Progenitor cell of endocrine pancreas (in vitro differentiated cells): Measurements from ENCODE around the gene SCFD2. TPM values are rescaled to one million over a fixed set of nuclear protein-coding genes. Genes with fewer than 3 reads are reported as not detected.

ENCODE experiments used
- DNase-seq: peaks from one replicate; pipeline ENCODE4 v3.0.0; 2021; ENCODE audit warnings: low spot score; ENCODE audit not compliant: unreplicated experiment
- H3K27ac Mint-ChIP-seq: 2 replicates; pipeline ENCODE4 v1.8.0; 2021; ENCODE audit warnings: mild to moderate bottlenecking, moderate library complexity, mixed read lengths
- H3K27me3 Mint-ChIP-seq: 2 replicates; pipeline ENCODE4 v1.8.0; 2021; ENCODE audit warnings: mixed read lengths
- H3K36me3 Mint-ChIP-seq: 2 replicates; pipeline ENCODE4 v1.8.0; 2022; ENCODE audit warnings: mixed read lengths; ENCODE audit not compliant: insufficient read depth
- H3K4me1 Mint-ChIP-seq: 2 replicates; pipeline ENCODE4 v1.8.0; 2021; ENCODE audit warnings: low read depth, mixed read lengths
- H3K4me3 Mint-ChIP-seq: 2 replicates; pipeline ENCODE4 v1.8.0; 2021; ENCODE audit warnings: low read depth, mild to moderate bottlenecking, moderate library complexity, mixed read lengths
- H3K9me3 Mint-ChIP-seq: 2 replicates; pipeline ENCODE4 v1.8.0; 2021; ENCODE audit warnings: low read depth, mixed read lengths
- CTCF ChIP-seq: fragments of 200-600 bp; sonication (generic); IDR thresholded peaks from one replicate; pipeline ENCODE4 v1.5.0; 2021; ENCODE audit warnings: antibody characterized with exemption, mild to moderate bottlenecking; ENCODE audit not compliant: unreplicated experiment
- total RNA-seq: library from RNA; stranded (reverse); gene quantifications from 2 replicates; pipeline ENCODE4 v1.2.1, GENCODE V29; 2021

Gene SCFD2
- total RNA-seq, 1 donor from 2014 or later: 12.5 TPM

- DNase-seq: no peak
- Mint-ChIP-seq H3K4me1 (peaks cover 12% of the 10 kb centered on the region), H3K27me3 (no peaks in the 10 kb centered on the region), H3K36me3 (no peaks in the 10 kb centered on the region), H3K27ac (no peak overlapping the region), H3K9me3 (no peaks in the 10 kb centered on the region), H3K4me3 (no peak overlapping the region)
- no peak for TF ChIP-seq CTCF
Measured at GRCh38 chr4:52942936-52943335, 422.9 kb downstream of the SCFD2 start.

GRCh38 chr4:52941450-52941849 lies 424.4 kb downstream of the SCFD2 start:
- no peaks in the 10 kb centered on the region for H3K9me3 Mint-ChIP-seq
- H3K36me3 Mint-ChIP-seq: no peaks in the 10 kb centered on the region
- H3K27me3 Mint-ChIP-seq: no peaks in the 10 kb centered on the region
- TF ChIP-seq CTCF: no peak
- DNase-seq: no peak
- H3K4me3 Mint-ChIP-seq: no peak overlapping the region
- H3K27ac Mint-ChIP-seq: no peak overlapping the region
- H3K4me1 Mint-ChIP-seq: peaks cover 5% of the 10 kb centered on the region

GRCh38 chr4:52939739-52940138 lies 426.1 kb downstream of the SCFD2 start:
- no peak overlapping the region for H3K4me3 Mint-ChIP-seq
- H3K9me3 Mint-ChIP-seq: no peaks in the 10 kb centered on the region
- no peaks in the 10 kb centered on the region for H3K36me3 Mint-ChIP-seq
- no peak overlapping the region for H3K27ac Mint-ChIP-seq
- H3K27me3 Mint-ChIP-seq: no peaks in the 10 kb centered on the region
- no peak for TF ChIP-seq CTCF
- H3K4me1 Mint-ChIP-seq: peaks cover 6% of the 10 kb centered on the region
- DNase-seq: no peak

GRCh38 chr4:52939325-52939724 lies 426.5 kb downstream of the SCFD2 start:
- TF ChIP-seq CTCF: no peak
- no peaks in the 10 kb centered on the region for H3K27me3 Mint-ChIP-seq
- no peaks in the 10 kb centered on the region for H3K9me3 Mint-ChIP-seq
- H3K4me1 Mint-ChIP-seq: peaks cover 6% of the 10 kb centered on the region
- H3K36me3 Mint-ChIP-seq: no peaks in the 10 kb centered on the region
- no peak overlapping the region for H3K27ac Mint-ChIP-seq
- no peak overlapping the region for H3K4me3 Mint-ChIP-seq
- no peak for DNase-seq

DNA sequence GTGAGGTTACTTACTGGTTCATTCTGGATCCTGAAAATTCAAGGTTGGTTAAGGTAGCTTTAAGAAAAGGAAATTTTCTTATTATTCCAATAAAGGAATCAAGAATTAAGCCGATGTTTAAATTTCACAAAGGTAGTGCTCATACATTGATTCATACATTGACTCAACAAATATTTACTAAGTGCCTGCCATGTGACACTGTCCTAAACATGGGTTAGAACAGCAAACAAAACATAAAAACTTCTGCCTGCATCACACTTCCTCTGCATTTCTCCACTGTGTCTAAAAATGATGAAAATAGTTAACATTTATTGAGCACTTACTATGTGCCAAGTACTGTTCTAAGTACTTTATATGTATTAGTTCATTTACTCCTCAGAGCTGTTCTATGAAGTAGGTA lies 428.0 kb downstream of the SCFD2 start:
- H3K9me3 Mint-ChIP-seq: no peaks in the 10 kb centered on the region
- no peak overlapping the region for H3K27ac Mint-ChIP-seq
- peaks cover 8% of the 10 kb centered on the region for H3K4me1 Mint-ChIP-seq
- H3K27me3 Mint-ChIP-seq: no peaks in the 10 kb centered on the region
- TF ChIP-seq CTCF: no peak
- no peak overlapping the region for H3K4me3 Mint-ChIP-seq
- H3K36me3 Mint-ChIP-seq: no peaks in the 10 kb centered on the region
- DNase-seq: no peak

DNA sequence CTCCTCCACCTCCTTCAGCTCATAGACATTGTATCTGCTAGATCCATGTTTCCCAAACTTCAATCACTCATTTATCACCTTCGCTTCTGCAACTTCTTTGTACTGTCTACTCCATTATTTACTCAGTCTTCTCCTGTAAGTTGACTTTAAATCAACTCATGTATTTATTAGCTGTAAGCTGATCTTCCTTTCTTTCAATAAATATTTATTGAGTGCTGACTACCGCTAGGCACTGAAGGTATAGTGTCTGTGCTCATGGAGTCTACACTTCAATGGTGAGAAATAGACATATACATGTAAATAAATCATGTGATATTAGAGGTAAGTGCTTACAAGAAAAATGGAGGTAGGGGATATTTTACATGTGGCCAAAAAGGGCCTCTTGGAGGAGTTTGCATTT lies 429.1 kb downstream of the SCFD2 start:
- H3K27me3 Mint-ChIP-seq: no peaks in the 10 kb centered on the region
- no peak overlapping the region for H3K27ac Mint-ChIP-seq
- TF ChIP-seq CTCF: no peak
- DNase-seq: no peak
- H3K4me3 Mint-ChIP-seq: no peak overlapping the region
- no peaks in the 10 kb centered on the region for H3K36me3 Mint-ChIP-seq
- no peaks in the 10 kb centered on the region for H3K9me3 Mint-ChIP-seq
- H3K4me1 Mint-ChIP-seq: peaks cover 19% of the 10 kb centered on the region
